ENCODE data around the gene RAB31. TPM values are rescaled to one million over a fixed set of nuclear protein-coding genes. Genes with fewer than 3 reads are reported as not detected.

RAB31 gene
- total RNA-seq, 1 donor from 2014 or later = 26.0 TPM

DNA sequence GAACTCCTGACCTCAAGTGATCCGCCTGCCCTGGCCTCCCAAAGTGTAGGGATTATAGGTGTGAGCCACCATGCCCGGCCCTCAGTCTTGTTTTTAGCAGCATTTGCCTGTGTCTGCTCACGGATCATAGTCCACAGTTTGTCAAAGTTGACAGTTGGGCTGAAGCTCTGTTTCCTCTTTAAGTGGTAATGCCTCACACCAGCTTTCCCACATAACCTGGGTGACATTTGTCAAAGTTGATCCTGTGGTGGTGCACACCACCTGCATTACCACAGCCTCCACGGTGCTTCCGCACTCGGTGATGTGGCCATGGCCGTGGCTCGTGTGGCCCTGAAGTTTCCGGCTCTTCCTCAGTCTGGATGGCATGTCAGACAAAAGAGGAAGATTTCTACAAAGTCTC, 27.1 kb downstream of the RAB31 start:
- Histone ChIP-seq H3K36me3 (peaks cover 0 to 12% of the 10 kb centered on the region in 2 donors), H3K27me3 (no peaks in the 10 kb centered on the region), H3K27ac (no peak overlapping the region), H3K9me3 (no peaks in the 10 kb centered on the region), H3K4me3 (no peak overlapping the region), H3K4me1 (peaks cover 52% of the 10 kb centered on the region)
- intact Hi-C loops (cut with DNase I) = no loop called here
- TF ChIP-seq POLR2AphosphoS5 (IDR thresholded peaks at IDR 0.05; ENCODE audit: insufficient read depth in 1 of 2, low read depth in 1 of 2) (no peak), POLR2A (IDR thresholded peaks at IDR 0.05) (no peak), CTCF (IDR thresholded peaks at IDR 0.05) (no peak)
- DNase-seq (ENCODE audit: extremely low spot score in 2 of 2) = peak in 1 of 2 donors; percentile 47

- Histone ChIP-seq H3K36me3 (peaks cover 0 to 12% of the 10 kb centered on the region in 2 donors), H3K27ac (no peak overlapping the region), H3K9me3 (no peaks in the 10 kb centered on the region), H3K4me1 (peaks cover 46% of the 10 kb centered on the region), H3K27me3 (no peaks in the 10 kb centered on the region), H3K4me3 (no peak overlapping the region)
- TF ChIP-seq CTCF (IDR thresholded peaks at IDR 0.05) (no peak), POLR2AphosphoS5 (IDR thresholded peaks at IDR 0.05; ENCODE audit: insufficient read depth in 1 of 2, low read depth in 1 of 2) (no peak), POLR2A (IDR thresholded peaks at IDR 0.05) (no peak)
- intact Hi-C loops (cut with DNase I) = no loop called here
- DNase-seq (ENCODE audit: extremely low spot score in 2 of 2) = peak in 1 of 2 donors; percentile 79
Observed at GRCh38 chr18:9735879-9736278, 27.8 kb downstream of the RAB31 start.

DNA sequence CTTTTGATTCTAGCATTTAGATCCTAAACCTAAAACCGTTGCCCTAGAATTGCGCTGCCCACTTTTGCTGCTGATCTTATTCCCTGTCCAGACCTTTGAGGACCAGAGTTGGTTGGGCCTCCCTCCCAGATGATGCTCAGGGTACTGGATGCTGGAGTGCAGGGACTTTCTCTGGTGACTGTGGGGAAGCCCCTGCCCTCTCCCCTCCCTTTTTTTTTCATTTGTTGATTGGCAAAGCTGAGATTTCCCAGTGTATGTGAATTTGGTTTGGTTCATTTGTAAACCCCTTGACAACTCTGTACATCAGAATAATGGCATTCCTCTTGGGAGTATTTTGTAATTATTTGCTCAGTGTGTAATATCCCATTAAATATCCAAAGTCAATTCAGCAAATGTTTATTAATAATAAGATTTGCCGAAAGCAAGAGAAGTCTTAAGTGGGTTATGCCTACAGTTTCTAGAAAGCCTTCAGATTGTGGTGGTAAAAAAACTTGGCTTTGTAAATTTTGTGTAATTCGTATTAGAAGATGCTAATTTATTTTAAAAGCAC, 28.3 kb downstream of the RAB31 start:
- no peak for DNase-seq (ENCODE audit: extremely low spot score in 2 of 2)
- Histone ChIP-seq H3K4me3 (no peak overlapping the region), H3K27ac (no peak overlapping the region), H3K4me1 (peaks cover 43% of the 10 kb centered on the region), H3K9me3 (no peaks in the 10 kb centered on the region), H3K36me3 (peaks cover 0 to 12% of the 10 kb centered on the region in 2 donors), H3K27me3 (no peaks in the 10 kb centered on the region)
- intact Hi-C loops (cut with DNase I) = no loop called here
- TF ChIP-seq POLR2AphosphoS5 (IDR thresholded peaks at IDR 0.05; ENCODE audit: insufficient read depth in 1 of 2, low read depth in 1 of 2) = no peak
- TF ChIP-seq POLR2A (IDR thresholded peaks at IDR 0.05) = no peak
- TF ChIP-seq CTCF (IDR thresholded peaks at IDR 0.05) = no peak

DNA sequence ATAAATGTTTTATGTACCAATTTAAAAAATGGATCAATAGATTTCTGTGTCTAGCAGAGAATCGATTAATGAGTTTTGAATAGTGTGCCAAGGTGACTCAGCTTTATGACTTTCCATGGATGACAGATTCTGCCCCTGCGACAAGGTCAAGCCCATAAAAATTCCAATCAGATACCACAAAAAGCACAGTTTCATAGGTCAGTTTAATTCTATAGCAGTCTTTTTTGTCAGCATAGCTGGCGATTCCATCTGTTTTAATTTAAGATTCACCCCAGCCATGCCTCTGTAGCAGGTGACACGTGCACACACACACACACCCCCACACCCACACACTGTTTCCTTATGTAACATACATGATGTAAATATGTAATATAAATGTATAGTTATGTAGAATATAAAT, 28.9 kb downstream of the RAB31 start:
- H3K36me3 ChIP-seq = peaks cover 0 to 9% of the 10 kb centered on the region in 2 donors
- TF ChIP-seq CTCF (IDR thresholded peaks at IDR 0.05) (no peak), POLR2A (IDR thresholded peaks at IDR 0.05) (no peak), POLR2AphosphoS5 (IDR thresholded peaks at IDR 0.05; ENCODE audit: insufficient read depth in 1 of 2, low read depth in 1 of 2) (no peak)
- H3K27ac ChIP-seq = no peak overlapping the region
- DNase-seq (ENCODE audit: extremely low spot score in 2 of 2) = peak in 1 of 2 donors; percentile 8
- no peak overlapping the region for H3K4me3 ChIP-seq
- peaks cover 49% of the 10 kb centered on the region for H3K4me1 ChIP-seq
- H3K27me3 ChIP-seq = no peaks in the 10 kb centered on the region
- no peaks in the 10 kb centered on the region for H3K9me3 ChIP-seq
- intact Hi-C loops (cut with DNase I) = no loop called here

GRCh38 chr18:9737472-9738121, 29.5 kb downstream of the RAB31 start:
- Histone ChIP-seq H3K9me3 (no peaks in the 10 kb centered on the region), H3K27ac (no peak overlapping the region), H3K27me3 (no peaks in the 10 kb centered on the region), H3K4me1 (peaks cover 55% of the 10 kb centered on the region), H3K4me3 (no peak overlapping the region), H3K36me3 (peaks cover 0 to 3% of the 10 kb centered on the region in 2 donors)
- TF ChIP-seq POLR2AphosphoS5 (IDR thresholded peaks at IDR 0.05; ENCODE audit: insufficient read depth in 1 of 2, low read depth in 1 of 2) = no peak
- no peak for TF ChIP-seq POLR2A (IDR thresholded peaks at IDR 0.05)
- TF ChIP-seq CTCF (IDR thresholded peaks at IDR 0.05) = no peak
- DNase-seq (ENCODE audit: extremely low spot score in 2 of 2) = peak in 1 of 2 donors; percentile 83
- intact Hi-C loops (cut with DNase I) = no loop called here
